Activated CD4-positive, alpha-beta T cell treated with anti-CD3 and anti-CD28 coated beads for 4 hours (primary cell): ENCODE data around the gene PRPH.
A peak's percentile ranks its signal among the peaks of the same experiment; 100 is the strongest.
"Not testable (repeated sequence)": the region's sequence is repeated elsewhere in the genome, so short reads cannot be mapped to it uniquely, and the experiment has no call there.

Source experiments
- DNase-seq, 2 donors: peaks; one replicate each; pipeline ENCODE4 v3.0.0-alpha.2; 2020

Gene PRPH

DNA sequence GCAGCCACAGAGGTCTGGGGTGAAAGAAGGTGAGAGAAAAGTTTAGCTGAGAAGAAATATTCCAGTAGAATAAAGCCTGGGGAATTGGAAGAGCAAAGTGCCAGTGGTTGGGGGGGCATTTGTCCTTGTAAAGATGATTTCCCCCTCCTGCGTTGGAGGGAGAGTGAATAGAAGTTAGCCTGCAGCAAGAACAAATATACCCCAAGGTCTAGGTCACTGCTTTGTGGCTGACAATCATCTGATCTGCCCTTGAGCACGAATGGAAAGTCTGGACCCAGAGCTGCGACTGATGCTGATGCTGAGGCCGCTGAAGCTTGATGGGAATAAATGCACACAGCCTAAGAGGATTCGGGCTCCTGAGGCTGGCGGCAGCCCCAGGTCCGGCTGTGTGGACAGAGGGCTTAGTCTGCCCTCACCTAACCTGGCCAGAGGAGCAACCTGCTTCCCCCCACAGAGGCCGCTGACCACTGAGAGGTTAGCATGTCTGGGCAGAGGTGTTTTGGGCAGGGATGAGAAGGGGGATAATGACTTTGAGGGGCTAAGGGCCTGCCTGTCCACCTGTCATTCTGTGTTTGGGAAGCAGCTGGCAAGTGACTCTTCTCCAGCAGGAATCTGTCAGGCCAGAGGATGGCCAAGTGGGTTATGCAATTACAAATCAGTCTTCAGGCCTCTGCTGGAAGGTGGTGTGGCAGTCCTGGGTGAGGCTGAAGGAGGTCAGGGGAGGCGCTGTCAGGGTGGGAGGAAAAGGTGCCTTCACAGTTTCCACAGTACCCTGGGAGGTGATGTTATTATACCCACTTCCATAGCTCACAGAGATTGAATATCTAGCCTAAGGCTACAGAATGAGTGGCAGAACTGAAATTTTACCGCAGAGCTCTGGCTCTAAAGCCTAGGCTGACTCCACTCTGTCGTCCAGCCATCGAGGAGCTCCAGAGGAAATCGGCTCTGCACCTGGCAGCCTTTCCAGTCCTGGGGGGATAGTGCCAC lies 18.4 kb upstream of the PRPH start:
- no peak for DNase-seq

DNA sequence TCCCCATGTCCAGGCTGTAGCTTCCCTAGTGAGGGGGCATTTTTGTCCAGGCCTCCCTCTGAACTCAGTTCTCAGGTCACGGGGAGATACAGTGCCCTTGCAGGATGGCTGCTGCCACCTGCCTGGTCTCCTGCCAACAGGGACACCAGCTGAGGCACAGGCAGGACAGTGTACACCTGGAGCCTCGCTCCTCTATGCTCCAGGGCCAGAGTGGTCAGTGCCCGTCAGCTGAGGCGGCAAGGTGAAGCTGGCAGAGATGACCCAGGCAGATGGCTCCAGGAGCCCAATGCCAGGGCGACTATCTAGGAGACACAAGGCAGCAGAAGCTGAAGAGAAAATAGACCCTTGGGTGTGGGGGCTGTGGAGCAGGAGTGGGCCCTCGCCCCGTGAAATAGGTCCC lies 17.5 kb upstream of the PRPH start:
- DNase-seq: no peak

DNA sequence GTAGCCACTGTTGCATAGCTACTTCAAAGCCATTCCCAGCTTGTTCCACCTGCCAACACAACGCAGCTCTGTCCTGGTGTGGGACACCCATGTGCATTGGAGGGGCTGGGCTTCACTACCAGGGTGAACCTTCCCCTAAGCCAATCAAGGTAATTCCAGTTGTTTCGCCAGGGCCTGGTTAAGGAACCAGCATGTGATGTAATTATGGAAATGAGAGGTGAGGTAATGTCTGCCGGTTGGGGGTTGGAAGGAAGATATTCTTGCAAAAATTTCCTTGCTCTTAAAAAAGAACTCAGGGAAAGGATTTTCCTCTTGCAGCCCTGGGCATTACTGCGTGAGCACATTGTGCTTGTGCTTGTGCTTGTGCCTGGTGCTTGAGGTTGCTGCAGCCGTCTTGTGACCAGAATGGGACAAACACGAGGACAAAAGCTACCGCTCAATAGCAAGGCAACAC lies 15.2 kb upstream of the PRPH start:
- no peak for DNase-seq

DNA sequence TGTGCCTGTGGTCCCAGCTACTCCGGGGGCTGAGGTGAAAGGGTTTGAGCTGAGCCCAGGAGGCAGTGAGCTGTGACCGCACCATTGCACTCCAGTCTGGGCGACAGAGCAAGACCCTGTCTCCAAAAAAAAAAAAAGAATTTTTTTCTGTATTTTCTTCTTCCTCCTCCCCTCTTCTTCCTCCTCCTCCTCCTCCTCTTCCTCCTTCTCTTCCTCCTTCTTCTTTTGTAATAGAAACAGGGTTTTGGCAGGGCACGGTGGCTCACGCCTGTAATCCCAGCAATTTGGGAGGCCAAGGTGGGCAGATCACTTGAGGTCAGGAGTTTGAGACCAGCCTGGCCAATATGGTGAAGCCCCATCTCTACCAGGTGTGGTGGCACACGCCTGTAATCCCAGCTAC lies 14.4 kb upstream of the PRPH start:
- DNase-seq: not testable (repeated sequence)

DNA sequence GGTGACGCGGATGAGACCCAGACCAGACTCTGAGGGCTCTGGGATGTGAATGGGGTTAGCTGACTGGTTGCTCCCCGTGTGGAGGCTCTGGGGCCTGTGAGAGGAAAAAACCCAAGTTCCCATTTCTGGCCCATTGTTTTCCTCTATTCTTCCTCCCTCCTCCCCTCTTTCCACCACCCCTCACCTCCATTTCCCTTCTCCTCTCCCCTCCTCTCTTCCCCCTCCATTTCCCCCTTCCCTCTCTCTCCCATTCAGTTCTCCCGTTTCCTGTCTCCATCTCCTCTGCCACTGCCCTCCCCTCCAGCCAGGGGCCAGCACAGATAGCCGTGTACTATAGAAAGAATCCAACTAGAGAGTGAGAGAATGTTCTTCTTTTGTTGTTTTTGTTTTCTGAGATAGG lies 12.6 kb upstream of the PRPH start:
- no peak for DNase-seq

DNA sequence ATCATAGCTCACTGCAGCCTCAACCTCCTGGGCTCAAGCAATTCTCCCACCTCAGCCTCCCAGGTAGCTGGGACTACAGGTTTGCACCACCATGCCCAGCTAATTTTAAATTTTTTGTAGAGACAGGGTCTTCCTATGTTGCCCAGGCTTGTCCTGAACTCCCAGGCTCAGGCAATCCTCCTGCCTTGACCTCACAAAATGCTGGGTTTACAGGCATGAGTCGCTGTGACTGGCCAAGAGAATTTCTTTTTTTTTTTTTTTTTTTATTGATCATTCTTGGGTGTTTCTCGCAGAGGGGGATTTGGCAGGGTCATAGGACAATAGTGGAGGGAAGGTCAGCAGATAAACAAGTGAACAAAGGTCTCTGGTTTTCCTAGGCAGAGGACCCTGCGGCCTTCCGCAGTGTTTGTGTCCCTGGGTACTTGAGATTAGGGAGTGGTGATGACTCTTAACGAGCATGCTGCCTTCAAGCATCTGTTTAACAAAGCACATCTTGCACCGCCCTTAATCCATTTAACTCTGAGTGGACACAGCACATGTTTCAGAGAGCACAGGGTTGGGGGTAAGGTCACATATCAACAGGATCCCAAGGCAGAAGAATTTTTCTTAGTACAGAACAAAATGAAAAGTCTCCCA lies 12.1 kb upstream of the PRPH start:
- not testable (repeated sequence) for DNase-seq

DNA sequence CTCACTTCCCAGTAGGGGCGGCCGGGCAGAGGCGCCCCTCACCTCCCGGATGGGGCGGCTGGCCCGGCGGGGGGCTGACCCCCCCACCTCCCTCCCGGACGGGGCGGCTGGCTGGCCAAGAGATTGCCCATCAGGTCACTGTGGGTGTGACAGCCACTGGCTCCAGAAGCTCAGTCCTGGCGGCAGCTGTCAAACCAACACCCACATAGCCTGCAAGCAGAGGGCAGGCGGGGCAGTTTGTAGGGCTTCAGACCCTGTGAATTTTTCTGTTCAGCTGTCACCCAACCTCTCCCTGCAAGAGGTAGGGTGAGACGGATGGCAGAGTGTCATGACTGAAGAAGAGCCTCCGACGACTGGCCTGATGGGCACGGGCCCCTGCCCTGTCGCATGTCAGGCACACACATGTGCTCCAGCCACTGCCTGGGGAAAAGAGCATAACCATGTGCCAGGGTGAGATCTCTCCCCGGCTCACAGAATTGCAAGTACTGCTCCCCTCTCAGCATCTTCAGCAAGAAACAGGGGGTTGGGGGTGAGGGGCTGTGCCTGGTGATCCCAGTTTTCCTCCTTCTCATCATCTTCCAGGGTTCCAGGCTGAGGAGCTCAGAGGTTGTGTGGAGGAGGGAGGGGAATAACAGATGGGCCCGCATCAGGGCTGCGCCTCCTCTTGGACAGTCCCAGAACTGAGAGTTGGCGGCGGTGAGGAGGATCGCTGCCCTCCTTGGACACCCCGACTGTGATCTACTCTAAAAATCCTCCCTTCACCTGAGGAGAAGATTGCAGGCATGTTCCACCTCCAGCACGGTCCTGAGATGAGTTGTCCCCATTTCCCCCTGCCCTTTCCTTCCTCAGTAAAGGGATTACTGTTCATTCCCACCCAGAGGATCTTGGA lies 11.2 kb upstream of the PRPH start:
- DNase-seq: no peak

DNA sequence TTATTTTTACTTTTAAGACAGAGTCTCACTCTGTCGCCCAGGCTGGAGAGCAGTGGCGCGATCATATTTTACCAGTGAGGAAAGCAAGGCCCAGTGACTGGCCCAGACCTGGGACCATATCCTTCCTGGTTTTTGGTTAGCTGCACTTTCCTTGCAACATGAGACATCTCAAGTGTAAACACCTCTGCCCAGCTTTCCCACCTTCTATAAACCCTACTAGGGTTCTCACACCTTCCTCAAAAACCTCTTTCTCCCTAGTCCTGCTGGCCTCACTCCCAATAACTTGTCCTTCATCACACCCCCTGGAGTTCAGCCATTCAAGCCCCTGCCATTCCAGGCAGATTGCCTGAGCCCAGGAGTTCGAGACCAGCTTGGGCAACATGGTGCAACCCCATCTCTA lies 10.3 kb upstream of the PRPH start:
- no peak for DNase-seq

DNA sequence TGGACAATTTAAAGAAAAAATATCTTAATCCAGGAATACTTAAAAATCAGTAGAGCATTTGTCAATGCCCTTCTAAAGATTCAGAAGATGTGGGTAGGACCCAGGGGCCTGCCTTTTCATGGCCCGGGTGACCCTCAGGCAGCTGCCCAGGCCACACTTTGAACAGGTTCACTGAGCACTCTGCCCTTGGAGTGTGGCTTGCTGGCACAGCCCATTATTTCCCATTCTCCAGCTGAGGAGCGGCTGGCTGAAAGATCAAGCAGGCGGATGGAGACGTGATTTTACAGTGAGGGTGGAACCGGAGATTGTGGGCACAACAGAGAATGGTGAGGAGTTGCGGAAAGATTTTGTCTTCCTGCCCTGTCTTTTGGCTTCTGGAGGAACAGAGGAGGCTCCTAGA lies 7.1 kb upstream of the PRPH start:
- DNase-seq: no peak

DNA sequence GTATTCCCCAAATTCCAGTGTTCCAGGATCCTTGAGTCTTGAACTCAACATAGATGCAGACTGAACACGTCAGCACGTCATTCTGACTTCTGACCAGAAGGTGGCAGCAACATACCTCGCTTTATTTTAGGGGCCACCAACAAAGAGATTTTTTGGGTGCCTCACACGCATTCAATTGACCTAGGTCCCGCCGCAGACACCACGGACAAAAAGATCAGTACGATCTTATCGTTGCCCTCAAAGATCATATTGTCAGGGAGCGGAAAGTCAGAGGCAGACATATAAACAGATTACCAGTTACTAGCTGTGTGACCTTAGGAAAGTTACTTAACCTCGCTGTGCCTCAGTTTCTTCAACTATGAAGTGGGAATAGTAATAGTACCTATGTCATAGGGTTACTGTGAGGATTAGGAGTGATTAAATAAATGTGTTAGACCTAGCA lies 6.5 kb upstream of the PRPH start:
- DNase-seq: peak; percentile 51 to 70

DNA sequence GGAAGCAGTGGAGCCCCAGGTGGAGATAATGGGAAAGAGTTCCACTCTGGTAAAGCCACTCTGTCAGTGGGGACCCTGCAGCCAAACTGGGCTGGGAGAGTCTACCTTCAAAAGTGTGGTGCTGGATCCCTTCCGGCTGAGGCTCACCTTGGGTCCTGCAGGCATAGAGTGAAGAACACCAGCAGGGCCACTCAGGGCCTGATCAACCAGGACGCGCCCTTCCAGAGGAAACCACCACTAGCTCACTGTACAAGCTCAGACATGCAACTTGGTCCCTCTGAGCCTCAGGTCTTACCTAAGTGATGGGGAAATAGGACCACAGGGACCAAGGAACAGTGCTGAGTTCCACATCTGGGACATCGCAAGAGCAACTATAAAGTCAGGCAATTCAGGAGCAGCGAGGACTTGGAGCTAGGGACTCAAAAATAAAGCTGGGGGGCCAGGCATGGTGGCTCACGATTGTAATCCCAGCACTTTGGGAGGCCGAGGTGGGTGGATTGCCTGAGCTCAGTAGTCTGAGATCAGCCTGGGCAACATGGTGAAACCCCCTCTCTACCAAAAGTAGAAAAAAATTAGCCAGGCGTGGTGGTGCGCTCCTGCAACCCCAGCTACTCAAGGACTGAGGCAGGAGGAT lies 5.9 kb upstream of the PRPH start:
- no peak for DNase-seq

DNA sequence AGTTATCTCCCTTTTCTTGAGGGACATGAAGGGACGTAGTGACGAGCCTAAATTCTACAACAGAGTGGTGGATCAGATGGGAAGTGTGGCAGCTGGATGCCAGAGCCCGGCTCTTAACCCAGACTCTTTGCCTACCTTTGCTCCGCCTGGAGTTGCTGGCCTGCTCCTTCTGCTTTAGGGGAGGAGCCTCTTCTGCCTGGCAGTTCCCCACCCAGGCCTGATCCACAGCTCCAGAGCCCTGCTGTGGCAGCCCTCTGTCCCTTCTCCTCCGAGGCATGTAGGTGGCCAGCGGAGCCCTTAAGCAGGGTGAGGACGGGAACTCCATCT lies 2.3 kb upstream of the PRPH start:
- DNase-seq: no peak

DNA sequence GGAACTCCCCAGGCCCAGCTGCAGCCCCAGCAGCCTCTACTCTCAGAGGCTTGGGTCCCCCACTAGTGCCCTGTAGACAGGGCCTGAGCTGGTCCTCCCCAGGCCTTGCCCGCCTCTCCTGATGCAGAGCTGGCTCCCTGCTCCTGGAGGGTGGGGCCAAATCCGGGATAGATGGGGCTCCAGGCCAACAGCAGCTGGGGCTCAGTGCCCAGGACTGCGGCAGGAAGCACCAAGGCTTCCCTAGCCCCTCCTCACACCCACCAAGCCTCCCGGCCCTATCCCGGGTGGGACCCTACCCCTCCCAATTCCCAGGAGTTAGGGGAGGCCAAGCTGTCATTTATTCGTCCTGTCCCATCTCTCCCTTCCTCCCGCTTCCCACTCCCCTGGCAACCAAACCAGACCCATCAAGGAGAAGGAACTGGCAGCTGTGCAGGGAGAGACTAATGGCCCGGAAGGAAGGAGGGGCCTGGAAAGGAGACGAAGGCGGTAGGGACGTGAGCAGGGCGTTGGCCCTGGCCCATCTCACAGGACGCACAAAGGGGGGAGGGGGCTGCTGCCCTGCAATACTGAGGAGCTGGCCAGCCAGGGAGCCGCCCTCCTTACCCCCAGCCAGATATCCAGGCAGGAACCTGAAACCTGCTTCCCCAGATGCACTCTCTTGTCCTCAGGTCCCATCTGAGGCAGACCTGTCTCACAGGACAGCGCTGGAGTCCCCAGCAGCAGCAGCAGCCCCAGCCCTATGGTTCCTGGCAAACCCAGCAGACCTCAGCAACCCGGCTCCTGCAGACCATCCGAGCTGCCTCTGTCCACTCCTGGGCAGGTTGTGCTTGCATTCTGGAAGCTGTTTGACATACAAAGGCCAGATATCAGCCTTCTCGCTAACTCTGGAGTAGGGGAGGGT lies 1.6 kb upstream of the PRPH start:
- no peak for DNase-seq

DNA sequence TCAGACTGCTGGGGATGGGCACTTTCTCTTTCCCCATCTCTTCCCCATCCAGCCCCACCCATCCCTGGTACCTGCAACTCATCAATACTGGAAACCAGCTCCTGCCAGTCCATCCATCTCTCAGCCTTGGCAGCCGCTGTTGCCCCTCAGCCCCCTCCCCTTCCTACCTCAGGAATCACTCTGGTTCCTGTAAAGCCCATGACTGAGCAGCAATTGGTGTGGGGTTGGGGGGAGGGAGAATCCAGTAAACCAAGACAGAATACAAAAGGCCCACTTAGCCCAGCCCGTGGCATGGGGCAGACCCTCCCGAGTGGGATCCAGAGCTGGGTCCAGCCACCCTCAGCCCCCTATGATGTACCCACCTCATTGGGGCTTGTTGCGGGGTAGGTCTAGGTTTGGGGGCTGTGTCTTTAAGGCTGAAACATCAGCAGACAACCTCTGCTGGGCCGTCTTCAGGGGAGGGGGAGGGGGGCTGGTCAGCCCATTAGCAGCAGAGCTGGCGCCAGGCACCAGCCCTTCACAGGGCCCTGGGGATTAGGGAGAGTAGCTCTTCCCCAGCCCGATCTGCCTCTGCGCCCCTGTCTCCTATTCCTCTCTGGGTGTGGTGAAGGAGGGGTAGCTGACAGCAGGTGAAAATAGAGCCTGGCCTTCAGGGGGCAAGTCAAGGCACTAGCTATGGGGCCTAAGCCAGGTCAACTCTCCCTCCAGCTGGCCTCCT lies 702 bp upstream of the PRPH start:
- no peak for DNase-seq

DNA sequence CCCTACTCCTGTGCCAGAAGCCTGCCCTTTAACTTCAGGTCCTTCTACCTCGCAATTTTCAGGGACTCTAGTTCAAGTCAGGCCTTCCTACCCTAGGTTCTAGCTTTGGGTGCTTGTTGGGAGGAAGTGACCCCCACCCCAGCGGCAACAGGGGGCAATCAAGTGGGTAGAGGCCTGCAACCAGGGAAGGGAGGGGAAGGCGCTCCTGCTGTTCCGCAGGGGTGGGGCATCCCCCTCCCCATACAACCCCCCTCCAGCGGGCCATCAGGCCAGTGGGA lies 204 bp upstream of the PRPH start:
- no peak for DNase-seq

DNA sequence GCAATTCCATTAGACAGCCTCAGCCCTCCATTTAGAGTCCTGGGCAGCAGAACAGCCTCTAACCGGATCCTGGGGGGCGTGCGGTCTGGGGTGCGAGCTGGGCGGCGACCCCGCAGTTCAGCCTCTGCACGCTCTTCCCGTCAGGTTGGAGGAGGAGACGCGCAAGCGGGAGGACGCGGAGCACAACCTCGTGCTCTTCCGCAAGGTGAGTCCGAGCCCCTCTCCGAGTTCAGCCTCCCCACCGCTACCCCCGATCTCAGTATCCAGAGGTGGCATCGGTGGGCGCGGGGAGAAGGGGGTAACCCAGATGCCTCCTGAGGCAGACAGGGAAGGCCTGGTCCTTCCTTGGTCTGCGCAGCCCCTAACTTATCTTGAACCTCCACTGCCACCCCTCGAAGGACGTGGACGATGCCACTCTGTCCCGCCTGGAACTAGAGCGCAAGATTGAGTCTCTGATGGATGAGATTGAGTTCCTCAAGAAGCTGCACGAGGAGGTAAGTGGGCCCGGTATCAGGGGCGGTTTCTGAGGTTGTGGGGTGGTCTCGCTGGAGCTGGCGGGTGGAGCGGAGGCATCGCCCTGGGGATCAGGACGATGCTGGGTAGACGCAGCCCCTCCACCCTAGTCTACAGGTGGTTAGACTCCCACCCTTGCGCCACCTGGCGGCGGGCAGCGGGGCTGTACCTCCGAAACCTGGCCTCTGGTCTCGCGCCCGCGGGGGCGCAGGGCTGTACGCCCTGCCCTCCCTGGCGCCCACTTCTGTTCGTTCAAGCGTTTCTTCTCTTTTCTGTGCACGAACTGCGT lies 1.3 kb downstream of the PRPH start:
- peak; percentile 57 to 67 for DNase-seq

DNA sequence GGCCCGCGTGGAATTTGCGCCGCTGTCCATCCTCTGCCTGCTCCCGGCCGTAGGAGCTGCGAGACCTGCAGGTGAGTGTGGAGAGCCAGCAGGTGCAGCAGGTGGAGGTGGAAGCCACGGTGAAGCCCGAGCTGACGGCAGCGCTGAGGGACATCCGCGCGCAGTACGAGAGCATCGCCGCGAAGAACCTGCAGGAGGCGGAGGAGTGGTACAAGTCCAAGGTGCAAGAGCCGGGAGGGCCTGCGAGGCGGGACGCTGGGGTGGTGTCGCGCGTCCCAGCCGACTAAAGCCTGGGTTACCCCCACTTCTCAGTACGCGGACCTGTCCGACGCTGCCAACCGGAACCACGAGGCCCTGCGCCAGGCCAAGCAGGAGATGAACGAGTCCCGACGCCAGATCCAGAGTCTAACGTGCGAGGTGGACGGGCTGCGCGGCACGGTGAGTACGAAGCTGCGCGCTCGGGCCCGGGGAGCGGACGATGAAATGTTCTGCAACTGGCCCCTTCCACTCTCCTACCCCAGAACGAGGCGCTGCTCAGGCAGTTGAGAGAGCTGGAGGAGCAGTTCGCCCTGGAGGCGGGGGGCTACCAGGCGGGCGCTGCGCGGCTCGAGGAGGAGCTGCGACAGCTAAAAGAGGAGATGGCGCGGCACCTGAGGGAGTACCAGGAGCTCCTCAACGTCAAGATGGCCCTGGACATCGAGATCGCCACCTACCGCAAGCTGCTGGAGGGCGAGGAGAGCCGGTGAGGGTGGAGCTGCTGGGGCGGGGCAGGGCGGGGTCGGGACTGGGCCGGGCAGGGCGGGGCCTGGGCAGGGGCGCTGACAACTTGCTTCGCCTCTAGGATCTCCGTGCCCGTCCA lies 2.1 kb downstream of the PRPH start:
- DNase-seq: peak; percentile 17 to 25

DNA sequence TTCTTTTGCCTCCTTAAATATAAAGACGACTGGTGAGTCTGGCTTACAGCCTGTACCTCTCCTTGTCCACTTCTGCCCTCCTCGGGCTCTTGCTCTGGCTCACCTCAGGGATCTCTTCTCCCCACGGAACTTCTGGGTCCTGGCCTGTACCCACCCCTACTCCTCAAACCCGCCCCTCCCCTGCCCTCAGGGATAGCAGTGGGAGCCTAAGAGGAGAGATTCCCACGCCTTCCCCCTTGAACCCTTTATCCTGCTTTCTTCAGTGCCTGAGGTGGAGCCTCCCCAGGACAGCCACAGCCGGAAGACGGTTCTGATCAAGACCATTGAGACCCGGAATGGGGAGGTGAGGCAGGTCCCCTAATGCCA lies 2.7 kb downstream of the PRPH start:
- no peak for DNase-seq

DNA sequence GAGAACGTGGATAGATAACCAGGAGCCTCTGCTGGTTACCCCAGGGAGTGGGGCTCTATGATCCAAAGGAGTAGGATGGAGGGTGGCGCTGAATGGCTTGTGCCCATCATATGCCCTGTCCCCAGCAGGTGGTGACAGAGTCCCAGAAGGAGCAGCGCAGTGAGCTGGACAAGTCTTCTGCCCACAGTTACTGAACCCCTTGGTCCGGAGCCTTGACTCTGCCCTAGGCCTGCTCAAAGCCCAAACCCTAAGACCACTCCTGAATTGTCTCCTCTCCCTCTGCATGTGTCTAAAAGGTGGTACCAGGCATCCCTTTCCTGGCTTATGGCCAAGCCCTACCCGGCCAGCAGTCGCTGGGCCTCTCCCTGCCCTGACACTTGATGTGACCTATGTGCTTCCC lies 3.2 kb downstream of the PRPH start:
- no peak for DNase-seq

DNA sequence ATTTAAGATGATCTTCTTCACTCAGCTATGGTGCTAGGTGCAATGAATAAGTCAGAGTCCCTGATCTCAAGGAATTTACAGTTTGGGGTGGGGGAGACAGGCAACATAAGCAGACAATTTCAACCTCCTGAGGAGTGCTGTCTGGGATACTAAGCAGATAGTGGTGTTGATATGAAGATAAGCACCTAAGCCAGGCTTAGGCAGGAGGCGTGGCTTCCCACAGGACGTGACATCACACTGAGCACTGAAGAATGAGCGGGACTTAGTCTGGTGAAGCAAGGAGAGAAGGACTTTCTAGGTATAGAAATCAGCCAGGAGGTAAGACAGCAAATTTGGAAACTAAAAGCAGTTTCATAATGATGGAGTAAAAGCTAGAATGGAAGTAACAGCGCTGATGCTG lies 6.8 kb downstream of the PRPH start:
- DNase-seq: no peak
